DOHH2 (cell line): ENCODE results near the gene AMD1.

Source experiments
- CTCF ChIP-seq: fragments of 200-600 bp; sonication (generic); IDR thresholded peaks from one replicate; pipeline ENCODE4 v1.5.1; 2014; ENCODE audit warnings: antibody characterized with exemption, mild to moderate bottlenecking, low read depth, low read length; ENCODE audit not compliant: poor library complexity, severe bottlenecking
- EZH2phosphoT487 ChIP-seq: fragments of 200-600 bp; sonication (generic); IDR thresholded peaks from 2 replicates; pipeline ENCODE4 v1.6.1; 2017; ENCODE audit warnings: borderline replicate concordance, mild to moderate bottlenecking, antibody characterized with exemption, low read length, moderate library complexity, mixed read lengths

DNA sequence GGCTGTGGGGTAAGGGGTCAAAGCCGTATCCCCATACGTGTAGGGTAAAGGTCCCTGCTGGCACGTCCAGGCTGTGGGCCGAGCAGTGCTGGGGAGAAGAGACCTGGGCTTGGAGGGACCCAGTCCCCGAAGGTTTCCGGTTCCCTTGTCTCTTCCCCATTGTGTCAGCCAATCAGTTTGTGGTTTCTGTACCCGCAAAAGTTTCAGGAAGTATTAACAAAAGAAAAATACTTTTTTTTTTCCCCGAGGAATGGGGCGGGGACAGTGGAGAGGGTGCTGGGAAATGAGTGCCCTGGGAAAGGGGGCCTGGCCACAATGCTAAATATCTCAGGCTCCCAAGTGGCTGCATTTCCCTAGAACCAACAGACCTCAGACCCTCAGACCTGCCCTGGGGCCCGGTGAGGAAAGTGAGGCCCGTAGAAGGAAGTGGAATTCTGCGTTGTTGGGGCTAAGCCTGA lies 15.2 kb upstream of the AMD1 start:
- TF ChIP-seq CTCF (no peak), EZH2phosphoT487 (no peak)
